ENCODE results near the gene NXT1.

- TF ChIP-seq CTCF (IDR thresholded peaks at IDR 0.05) = no peak
- no peak for TF ChIP-seq POLR2A (IDR thresholded peaks at IDR 0.05)
Observed at GRCh38 chr20:23327617-23328333, 22.8 kb upstream of the NXT1 start.
